MCF 10A (cell line): Measurements from ENCODE around the gene UMAD1. TPM values are rescaled to one million over a fixed set of nuclear protein-coding genes. Genes with fewer than 3 reads are reported as not detected.

Experiments
- BruUV-seq: library from RNA; stranded (reverse); fragments of 400-500 nt; replicated peaks from 2 replicates; lab custom pipeline; 2021; lab: Mats Ljungman, UMichigan
- CTCF ChIA-PET: fragments of 300-600 bp; sonication (Branson Sonifier 250); formaldehyde crosslinking; extraction: SDS; loops from one replicate; lab custom pipeline; 2021; ENCODE audit warnings: antibody characterized with exemption, inconsistent platforms; lab: Yijun Ruan, JAX
- POLR2A ChIA-PET: fragments of 300-600, 350-650 bp; sonication (Branson Sonifier 250); formaldehyde crosslinking; extraction: SDS; loops from one replicate; lab custom pipeline; 2020; ENCODE audit warnings: antibody characterized with exemption, inconsistent platforms; lab: Yijun Ruan, JAX
- DNase-seq: peaks from one replicate; pipeline ENCODE4 v3.0.0-alpha.2; 2018; ENCODE audit not compliant: unreplicated experiment
- H3K27ac Mint-ChIP-seq: one replicate; pipeline ENCODE4 v1.8.0; 2022; ENCODE audit warnings: mild to moderate bottlenecking, low read depth, mixed read lengths; ENCODE audit not compliant: unreplicated experiment
- H3K27me3 Mint-ChIP-seq: one replicate; pipeline ENCODE4 v1.8.0; 2022; ENCODE audit warnings: mixed read lengths; ENCODE audit not compliant: insufficient read depth, unreplicated experiment
- H3K36me3 Mint-ChIP-seq: one replicate; pipeline ENCODE4 v1.8.0; 2022; ENCODE audit warnings: mild to moderate bottlenecking, moderate library complexity, mixed read lengths; ENCODE audit not compliant: insufficient read depth, unreplicated experiment
- H3K4me1 Mint-ChIP-seq: one replicate; pipeline ENCODE4 v1.8.0; 2022; ENCODE audit warnings: mixed read lengths; ENCODE audit not compliant: insufficient read depth, unreplicated experiment
- H3K4me3 Mint-ChIP-seq: one replicate; pipeline ENCODE4 v1.8.0; 2022; ENCODE audit warnings: mild to moderate bottlenecking, moderate library complexity, mixed read lengths; ENCODE audit not compliant: unreplicated experiment
- H3K9me3 Mint-ChIP-seq: one replicate; pipeline ENCODE4 v1.8.0; 2022; ENCODE audit warnings: mixed read lengths; ENCODE audit not compliant: unreplicated experiment
- CTCF ChIP-seq: fragments of 200-600 bp; IDR thresholded peaks from one replicate; pipeline ENCODE4 v1.8.0; 2022; ENCODE audit warnings: antibody characterized with exemption, mild to moderate bottlenecking; ENCODE audit not compliant: unreplicated experiment
- intact Hi-C: fragments of 100-400 bp; cut with micrococcal nuclease; formaldehyde crosslinking; loops from 2 replicates; pipeline ENCODE4 v1.14.1; 2022
- total RNA-seq: library from RNA; stranded (reverse); gene quantifications from 2 replicates; pipeline ENCODE4 v1.2.3, GENCODE V29; 2022

The UMAD1 gene
- total RNA-seq, 1 experiment from 2014 or later = 7.1 TPM

- Mint-ChIP-seq H3K4me3 (no peak overlapping the region), H3K9me3 (no peaks in the 10 kb centered on the region), H3K4me1 (peaks cover 19% of the 10 kb centered on the region), H3K27ac (no peak overlapping the region), H3K27me3 (no peaks in the 10 kb centered on the region), H3K36me3 (no peaks in the 10 kb centered on the region)
- POLR2A ChIA-PET = interaction anchor here (0.6 to 1.5 kb wide), 3 partner anchors 10 to 52 kb away, joined by 3 to 4 read pairs (median 3); partner anchors contain the start of gene UMAD1
- DNase-seq = no peak
- intact Hi-C loops = no loop called here
- CTCF ChIA-PET = interaction anchor here (0.6 kb wide), 1 partner anchor 9 kb away, joined by 4 read pairs; no protein-coding TSS in a partner anchor
- no peak for TF ChIP-seq CTCF
- no TSS peak for BruUV-seq
Measured at GRCh38 chr7:7650682-7651206, 10.2 kb downstream of the UMAD1 start.

GRCh38 chr7:7651479-7651878, 10.9 kb downstream of the UMAD1 start:
- DNase-seq = no peak
- POLR2A ChIA-PET = interaction anchor here (0.6 to 1.5 kb wide), 2 partner anchors 11 to 34 kb away, joined by 3 to 4 read pairs; partner anchors contain the start of gene UMAD1
- no TSS peak for BruUV-seq
- Mint-ChIP-seq H3K27ac (peak overlapping the region; percentile 47), H3K36me3 (no peaks in the 10 kb centered on the region), H3K4me3 (no peak overlapping the region), H3K9me3 (no peaks in the 10 kb centered on the region), H3K4me1 (peaks cover 19% of the 10 kb centered on the region), H3K27me3 (no peaks in the 10 kb centered on the region)
- CTCF ChIA-PET = interaction anchor here (0.6 kb wide), 1 partner anchor 10 kb away, joined by 4 read pairs; no protein-coding TSS in a partner anchor
- TF ChIP-seq CTCF = no peak
- intact Hi-C loops = no loop called here

- no peak for DNase-seq
- ChIA-PET CTCF (interaction anchor here (1.1 to 2.2 kb wide), 4 partner anchors 8 to 534 kb away, joined by 3 to 8 read pairs (median 4); no protein-coding TSS in a partner anchor), POLR2A (interaction anchor here (0.9 to 1.6 kb wide), 2 partner anchors 12 to 14 kb away, joined by 3 read pairs; no protein-coding TSS in a partner anchor)
- intact Hi-C loops = no loop called here
- H3K9me3 Mint-ChIP-seq = no peaks in the 10 kb centered on the region
- no TSS peak for BruUV-seq
- H3K27ac Mint-ChIP-seq = no peak overlapping the region
- TF ChIP-seq CTCF = no peak
- H3K27me3 Mint-ChIP-seq = no peaks in the 10 kb centered on the region
- peaks cover 15% of the 10 kb centered on the region for H3K4me1 Mint-ChIP-seq
- H3K4me3 Mint-ChIP-seq = no peak overlapping the region
- H3K36me3 Mint-ChIP-seq = no peaks in the 10 kb centered on the region
Measured at GRCh38 chr7:7652798-7653540, 12.4 kb downstream of the UMAD1 start.

GRCh38 chr7:7653593-7654187, 13.1 kb downstream of the UMAD1 start:
- no peaks in the 10 kb centered on the region for H3K36me3 Mint-ChIP-seq
- H3K4me3 Mint-ChIP-seq = no peak overlapping the region
- H3K27me3 Mint-ChIP-seq = no peaks in the 10 kb centered on the region
- intact Hi-C loops = no loop called here
- H3K4me1 Mint-ChIP-seq = peaks cover 13% of the 10 kb centered on the region
- H3K27ac Mint-ChIP-seq = no peak overlapping the region
- no peaks in the 10 kb centered on the region for H3K9me3 Mint-ChIP-seq
- DNase-seq = peak; percentile 41
- no TSS peak for BruUV-seq
- TF ChIP-seq CTCF = peak; percentile 38
- POLR2A ChIA-PET = interaction anchor here (1.6 kb wide), 1 partner anchor 12 kb away, joined by 3 read pairs; no protein-coding TSS in a partner anchor
- CTCF ChIA-PET = interaction anchor here (0.6 to 2.2 kb wide), 2 partner anchors 9 to 12 kb away, joined by 4 to 8 read pairs; no protein-coding TSS in a partner anchor
